Tibial nerve (tissue), 4 donors: ENCODE data around the gene PREX1. TPM values are rescaled to one million over a fixed set of nuclear protein-coding genes. Genes with fewer than 3 reads are reported as not detected.
"Not testable (repeated sequence)": the region's sequence is repeated elsewhere in the genome, so short reads cannot be mapped to it uniquely, and the experiment has no call there.

Experiments
- DNase-seq, 2 donors: peaks; one replicate each; pipeline ENCODE4 v3.0.0-alpha.2; 2019; ENCODE audit warnings: low spot score in 2 of 2
- H3K27ac ChIP-seq, 4 donors: fragments of 200-600 bp; sonication (generic) in 3 of 4; one replicate each; pipeline ENCODE4 v1.5.1; 2017 to 2019; ENCODE audit warnings: mild to moderate bottlenecking in 1 of 4
- H3K27me3 ChIP-seq, 2 donors: fragments of 200-600 bp; sonication (generic) in 1 of 2; one replicate each; pipeline versions ENCODE4 v1.5.1 to v1.6.0; 2017 to 2019
- H3K36me3 ChIP-seq, 3 donors: fragments of 200-600 bp; sonication (generic); one replicate each; pipeline ENCODE4 v1.5.1; 2018 to 2019
- H3K4me1 ChIP-seq, 4 donors: fragments of 200-600 bp; sonication (generic) in 3 of 4; one replicate each; pipeline ENCODE4 v1.5.1; 2017 to 2019
- H3K4me3 ChIP-seq, 4 donors: fragments of 200-600 bp; sonication (generic) in 3 of 4; one replicate each; pipeline ENCODE4 v1.5.1; 2017 to 2019; ENCODE audit warnings: mild to moderate bottlenecking in 1 of 4, moderate library complexity in 1 of 4
- H3K9me3 ChIP-seq, 4 donors: fragments of 200-600 bp; sonication (generic) in 3 of 4; one replicate each; pipeline ENCODE4 v1.5.1; 2017 to 2019
- CTCF ChIP-seq, 5 experiments: fragments of 200-600 bp in 3 of 5; fragments of 450-650 bp in 2 of 5; sonication (generic) in 3 of 5; IDR thresholded peaks; one replicate each; pipeline ENCODE4 v1.5.1; 2016 to 2019; ENCODE audit warnings: antibody characterized with exemption in 5 of 5, mild to moderate bottlenecking in 3 of 5, moderate library complexity in 2 of 5
- EP300 ChIP-seq, 2 donors: sonication (generic); formaldehyde crosslinking; IDR thresholded peaks; one replicate each; pipeline ENCODE4 v1.6.1; 2017; ENCODE audit warnings: antibody characterized with exemption in 2 of 2, mild to moderate bottlenecking in 1 of 2
- POLR2A ChIP-seq, 2 donors: fragments of 450-650 bp; IDR thresholded peaks; one replicate each; pipeline ENCODE4 v1.6.1; 2017; ENCODE audit warnings: antibody characterized with exemption in 2 of 2, mild to moderate bottlenecking in 2 of 2, moderate library complexity in 2 of 2
- WGBS, 2 donors: methylation state at CpG; one replicate each; pipeline ENCODE4 v1.1.5; 2018; 5-methylcytosine and 5-hydroxymethylcytosine counted together
- total RNA-seq, 4 donors: library from RNA; depleted of rRNA; stranded (reverse); fragments of >200 nt; gene quantifications; one replicate each; pipeline ENCODE4 v1.1.0, GENCODE V29; 2016

The PREX1 gene
- total RNA-seq, 4 donors from 2014 or later, result 30.1 to 50.7 (median 32.5) TPM

GRCh38 chr20:48600470-48600945, 227.3 kb downstream of the PREX1 start:
- DNase-seq, result no peak
- Histone ChIP-seq H3K27me3 (no peaks in the 10 kb centered on the region), H3K4me1 (no peaks in the 10 kb centered on the region), H3K36me3 (no peaks in the 10 kb centered on the region), H3K9me3 (peaks cover 0 to 6% (median 0%) of the 10 kb centered on the region in 4 donors), H3K27ac (no peak overlapping the region), H3K4me3 (no peak overlapping the region)
- 87 to 88% methylated on average over 10 of the region's 10 CpGs for WGBS, 2 donors
- no peak for TF ChIP-seq EP300 (IDR thresholded peaks at IDR 0.05)
- TF ChIP-seq POLR2A (IDR thresholded peaks at IDR 0.05), result no peak
- TF ChIP-seq CTCF (IDR thresholded peaks at IDR 0.05), result no peak

DNA sequence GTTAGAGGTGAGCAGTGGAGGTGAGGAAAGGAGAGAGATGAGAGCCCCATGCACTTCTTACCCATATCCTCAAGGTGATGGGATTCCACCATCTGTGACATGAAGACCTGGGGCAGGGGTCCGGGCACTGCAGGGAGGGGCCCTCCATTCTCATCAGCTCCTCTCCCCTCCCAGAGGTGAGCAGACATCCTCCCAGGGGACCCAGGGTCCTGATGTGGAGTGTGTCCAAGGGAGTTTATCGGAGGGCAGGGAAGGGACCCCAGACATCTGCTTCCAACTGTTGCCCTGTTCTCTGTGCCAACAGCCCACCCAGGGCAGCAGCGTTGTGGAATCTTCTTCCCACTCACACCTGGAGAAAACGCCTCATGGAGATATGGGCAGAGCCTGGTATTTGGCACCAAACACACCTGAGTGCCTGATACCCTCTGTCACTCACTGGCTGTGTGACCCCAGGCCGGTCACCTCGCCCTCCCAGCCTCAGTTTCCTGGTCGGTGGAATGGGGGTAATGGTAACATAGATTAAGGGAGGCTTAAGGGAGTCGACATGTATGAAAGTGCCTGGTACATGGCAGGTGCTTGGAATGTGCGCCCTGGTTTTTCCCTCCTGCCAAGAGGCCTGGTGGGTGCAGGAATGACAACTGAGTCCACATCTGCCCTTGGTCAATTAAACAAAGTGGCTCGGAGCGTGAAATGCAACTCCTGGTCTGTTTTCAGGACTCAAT, 227.9 kb downstream of the PREX1 start:
- no peaks in the 10 kb centered on the region for H3K27me3 ChIP-seq
- no peaks in the 10 kb centered on the region for H3K36me3 ChIP-seq
- no peak overlapping the region for H3K4me3 ChIP-seq
- no peaks in the 10 kb centered on the region for H3K4me1 ChIP-seq
- H3K9me3 ChIP-seq, result peaks cover 0 to 6% (median 0%) of the 10 kb centered on the region in 4 donors
- H3K27ac ChIP-seq, result no peak overlapping the region
- TF ChIP-seq POLR2A (IDR thresholded peaks at IDR 0.05), result no peak
- no peak for TF ChIP-seq CTCF (IDR thresholded peaks at IDR 0.05)
- no peak for TF ChIP-seq EP300 (IDR thresholded peaks at IDR 0.05)
- no peak for DNase-seq
- 87 to 90% methylated on average over 8 to 11 of the region's 11 CpGs for WGBS, 2 donors

DNA sequence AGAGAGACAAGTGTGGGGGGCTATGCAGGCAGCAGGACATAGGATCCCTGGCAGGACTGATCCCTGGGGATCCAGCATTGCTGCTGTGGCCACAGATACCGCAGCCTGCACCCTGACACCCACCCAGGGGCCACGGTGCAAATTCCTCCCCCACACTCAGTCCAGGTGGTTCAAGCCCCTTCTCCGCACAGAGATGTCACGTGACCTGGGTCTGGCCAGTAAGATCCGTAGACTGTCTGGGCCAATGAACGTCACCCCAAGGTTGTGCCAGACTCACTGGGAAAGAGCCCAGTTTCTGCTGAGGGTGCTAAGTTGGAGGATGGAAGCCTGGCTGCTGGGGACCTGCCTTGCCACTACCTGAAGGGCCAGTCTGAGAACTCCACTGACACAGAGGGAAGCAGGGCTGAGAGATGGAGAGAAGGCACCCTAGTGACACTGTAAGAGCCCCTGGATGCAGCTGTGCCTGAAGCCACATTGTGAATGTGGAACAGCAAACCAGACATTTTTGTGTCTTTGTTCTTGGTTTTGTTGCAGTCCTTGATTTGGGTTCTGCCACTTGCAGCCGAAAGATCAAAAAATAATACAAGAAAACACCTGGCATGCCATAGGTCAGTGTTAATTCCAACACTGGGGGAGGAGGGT, 228.6 kb downstream of the PREX1 start:
- TF ChIP-seq EP300 (IDR thresholded peaks at IDR 0.05) (no peak), CTCF (IDR thresholded peaks at IDR 0.05) (no peak), POLR2A (IDR thresholded peaks at IDR 0.05) (no peak)
- Histone ChIP-seq H3K4me1 (no peaks in the 10 kb centered on the region), H3K27me3 (no peaks in the 10 kb centered on the region), H3K36me3 (no peaks in the 10 kb centered on the region), H3K9me3 (peaks cover 0 to 6% (median 0%) of the 10 kb centered on the region in 4 donors), H3K4me3 (no peak overlapping the region), H3K27ac (no peak overlapping the region)
- peak in 1 of 2 donors; percentile 1 for DNase-seq
- 70 to 78% methylated on average over 7 of the region's 7 CpGs for WGBS, 2 donors

DNA sequence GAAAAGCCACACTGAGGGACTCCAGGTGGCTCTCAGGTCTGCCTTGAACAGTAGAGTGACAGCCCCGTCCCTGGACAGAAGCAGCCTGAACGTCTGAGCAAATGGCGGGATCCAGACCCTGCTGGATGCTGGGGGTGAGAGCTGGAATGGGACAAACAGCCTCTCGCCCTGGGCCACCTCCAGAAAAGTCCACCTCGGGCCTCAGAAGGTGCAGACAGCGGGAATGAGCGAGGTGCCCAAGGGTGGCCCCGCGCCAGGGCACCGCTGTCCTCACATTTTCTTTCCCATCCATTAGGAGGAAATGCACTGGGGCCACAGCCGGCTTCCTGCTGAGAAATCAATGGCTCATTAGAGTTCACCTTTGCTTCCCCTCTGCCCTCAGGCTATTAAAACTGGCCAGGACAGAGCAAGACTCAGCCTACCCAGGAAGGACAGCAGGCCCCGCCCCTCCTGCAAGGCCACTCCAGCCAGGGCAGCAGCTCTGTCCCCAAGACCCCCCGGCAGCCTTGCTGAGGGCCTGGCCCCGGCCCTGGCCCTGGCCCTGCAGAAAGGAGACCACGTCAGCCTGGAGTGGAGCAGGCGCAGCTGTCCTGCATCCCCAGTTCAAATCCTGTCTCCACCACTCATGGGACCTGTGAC, 229.4 kb downstream of the PREX1 start:
- H3K9me3 ChIP-seq, H3K27me3 ChIP-seq, H3K4me1 ChIP-seq, H3K4me3 ChIP-seq, DNase-seq, H3K36me3 ChIP-seq, H3K27ac ChIP-seq: not testable (repeated sequence)
- WGBS, 2 donors, result 49 to 65% methylated on average over 14 to 16 of the region's 16 CpGs

- no peaks in the 10 kb centered on the region for H3K27me3 ChIP-seq
- DNase-seq, result no peak
- H3K4me3 ChIP-seq, result no peak overlapping the region
- H3K36me3 ChIP-seq, result no peaks in the 10 kb centered on the region
- WGBS, 2 donors, result 72 to 75% methylated on average over 12 of the region's 12 CpGs
- H3K27ac ChIP-seq, result no peak overlapping the region
- H3K9me3 ChIP-seq, result peaks cover 0 to 6% (median 0%) of the 10 kb centered on the region in 4 donors
- TF ChIP-seq CTCF (IDR thresholded peaks at IDR 0.05) (no peak), EP300 (IDR thresholded peaks at IDR 0.05) (no peak)
- no peaks in the 10 kb centered on the region for H3K4me1 ChIP-seq
Observed at GRCh38 chr20:48597521-48598302, 230.1 kb downstream of the PREX1 start.
